GM21381 (cell line): ENCODE measurements around the gene MAP2K5.
A peak's percentile ranks its signal among the peaks of the same experiment; 100 is the strongest.

ENCODE experiments used
- ATAC-seq: cut with Tn5 transposase; IDR thresholded peaks from one replicate; pipeline ENCODE4 v1.9.1; 2021; ENCODE audit warnings: mild to moderate bottlenecking, moderate library complexity; ENCODE audit not compliant: unreplicated experiment

The MAP2K5 gene

GRCh38 chr15:67521029-67521782, 21.3 kb upstream of the MAP2K5 start, which contains the start of gene C15orf61:
C15orf61 (plus strand) TSS chr15:67521131; CDS start chr15:67521249, 118 bp downstream.
- peak; percentile 79 for ATAC-seq

- ATAC-seq, result no peak
These were observed 20.5 kb upstream of the MAP2K5 start for GRCh38 chr15:67521783-67522568.

- no peak for ATAC-seq
These were observed 19.2 kb upstream of the MAP2K5 start for GRCh38 chr15:67523330-67523729.

GRCh38 chr15:67524235-67524634, 18.3 kb upstream of the MAP2K5 start:
- ATAC-seq, result no peak

GRCh38 chr15:67528513-67528912, 14.0 kb upstream of the MAP2K5 start:
- ATAC-seq, result no peak

GRCh38 chr15:67531379-67531914, 11.1 kb upstream of the MAP2K5 start:
- ATAC-seq, result no peak

- ATAC-seq, result no peak
These were observed 8.6 kb upstream of the MAP2K5 start for GRCh38 chr15:67533873-67534272.

GRCh38 chr15:67534360-67534759, 8.1 kb upstream of the MAP2K5 start:
- ATAC-seq, result no peak

GRCh38 chr15:67537771-67538170, 4.7 kb upstream of the MAP2K5 start:
- ATAC-seq, result no peak

GRCh38 chr15:67543348-67543718, 830 bp downstream of the MAP2K5 start:
- ATAC-seq, result no peak

- no peak for ATAC-seq
These were observed 2.0 kb downstream of the MAP2K5 start for GRCh38 chr15:67544475-67544874.

GRCh38 chr15:67545864-67546263, 3.4 kb downstream of the MAP2K5 start:
- ATAC-seq, result no peak

- ATAC-seq, result no peak
These were observed 4.6 kb downstream of the MAP2K5 start for GRCh38 chr15:67547064-67547463.

- no peak for ATAC-seq
These were observed 5.3 kb downstream of the MAP2K5 start for GRCh38 chr15:67547836-67548235.

- no peak for ATAC-seq
These were observed 5.8 kb downstream of the MAP2K5 start for GRCh38 chr15:67548236-67548852.

GRCh38 chr15:67548862-67549651, 6.6 kb downstream of the MAP2K5 start:
- ATAC-seq, result no peak

GRCh38 chr15:67549736-67550135, 7.2 kb downstream of the MAP2K5 start:
- no peak for ATAC-seq

GRCh38 chr15:67550522-67550921, 8.0 kb downstream of the MAP2K5 start:
- ATAC-seq, result no peak

- no peak for ATAC-seq
These were observed 8.8 kb downstream of the MAP2K5 start for GRCh38 chr15:67551207-67551743.

- ATAC-seq, result no peak
These were observed 12.1 kb downstream of the MAP2K5 start for GRCh38 chr15:67554580-67554979.
